IMR-90 (cell line): ENCODE measurements around the gene FST. TPM values are rescaled to one million over a fixed set of nuclear protein-coding genes. Genes with fewer than 3 reads are reported as not detected.

Experiments used
- ATAC-seq: fragments of 200-7000 bp; cut with Tn5 transposase; 2 replicates; pipeline ENCODE4 v1.9.1; 2020; ENCODE audit warnings: low read depth, mild to moderate bottlenecking, moderate library complexity
- BruUV-seq: library from RNA; stranded (reverse); fragments of 400-500 nt; replicated peaks from 2 replicates; lab custom pipeline; 2021; lab: Mats Ljungman, UMichigan
- CTCF ChIA-PET: fragments of 300-600 bp; formaldehyde crosslinking; extraction: SDS; loops from one replicate; lab custom pipeline; 2021; ENCODE audit warnings: antibody characterized with exemption; lab: Yijun Ruan, JAX
- POLR2A ChIA-PET: fragments of 300-600 bp; sonication (Branson Sonifier 250); formaldehyde crosslinking; loops from one replicate; lab custom pipeline; 2022; ENCODE audit warnings: antibody characterized with exemption; ENCODE audit not compliant: unreplicated experiment; lab: Charles Lee
- DNase-seq: peaks from one replicate; pipeline ENCODE4 v3.0.0; 2013
- H2AFZ ChIP-seq: replicated peaks from 2 replicates; pipeline ENCODE3; 2013; ENCODE audit warnings: low read length, mild to moderate bottlenecking; ENCODE audit not compliant: poor library complexity
- H2AK5ac ChIP-seq: 2 replicates; pipeline ENCODE4 v1.6.1; 2013; ENCODE audit warnings: low read depth, low read length, inconsistent platforms
- H2AK9ac ChIP-seq: replicated peaks from 2 replicates; pipeline ENCODE3; 2013; ENCODE audit warnings: mild to moderate bottlenecking, low read depth, low read length, moderate library complexity; ENCODE audit not compliant: poor library complexity
- H2BK120ac ChIP-seq: 2 replicates; pipeline ENCODE4 v1.6.1; 2013; ENCODE audit warnings: low read depth, low read length, inconsistent platforms
- H2BK15ac ChIP-seq: 3 replicates; pipeline ENCODE4 v1.6.1; 2013; ENCODE audit warnings: low read depth, low read length, inconsistent platforms
- H2BK20ac ChIP-seq: 2 replicates; pipeline ENCODE4 v1.6.1; 2013; ENCODE audit warnings: low read depth, mild to moderate bottlenecking, inconsistent platforms, low read length, moderate library complexity
- H2BK5ac ChIP-seq: 2 replicates; pipeline ENCODE4 v1.6.1; 2013; ENCODE audit warnings: mild to moderate bottlenecking, low read depth, low read length, inconsistent platforms; ENCODE audit not compliant: poor library complexity, severe bottlenecking
- H3K14ac ChIP-seq: replicated peaks from 2 replicates; pipeline ENCODE4 v1.6.1; 2013; ENCODE audit warnings: low read depth, low read length, inconsistent platforms
- H3K18ac ChIP-seq: 2 replicates; pipeline ENCODE4 v1.6.1; 2013; ENCODE audit warnings: low read depth, low read length, control low read depth
- H3K23ac ChIP-seq: 2 replicates; pipeline ENCODE4 v1.6.1; 2013; ENCODE audit warnings: low read depth, low read length, inconsistent platforms
- H3K27ac ChIP-seq: 2 replicates; pipeline ENCODE4 v1.5.1; 2013; ENCODE audit warnings: mild to moderate bottlenecking, control low read depth, low read length; ENCODE audit not compliant: insufficient read depth
- H3K27me3 ChIP-seq: 2 replicates; pipeline ENCODE4 v1.6.1; 2013; ENCODE audit warnings: low read length; ENCODE audit not compliant: control insufficient read depth, insufficient read depth
- H3K36me3 ChIP-seq: 2 replicates; pipeline ENCODE4 v1.6.1; 2013; ENCODE audit warnings: low read length, mixed read lengths; ENCODE audit not compliant: control insufficient read depth, insufficient read depth
- H3K4ac ChIP-seq: 2 replicates; pipeline ENCODE4 v1.6.1; 2013; ENCODE audit warnings: low read depth, low read length, inconsistent platforms
- H3K4me1 ChIP-seq: 2 replicates; pipeline ENCODE4 v1.6.1; 2013; ENCODE audit warnings: low read length, mixed read lengths; ENCODE audit not compliant: control insufficient read depth, insufficient read depth
- H3K4me2 ChIP-seq: 2 replicates; pipeline ENCODE4 v1.6.1; 2013; ENCODE audit warnings: low read depth, mild to moderate bottlenecking, control low read depth, low read length, moderate library complexity
- H3K4me3 ChIP-seq: 2 replicates; pipeline ENCODE4 v1.5.1; 2013; ENCODE audit warnings: low read depth, mild to moderate bottlenecking, control low read depth, low read length, moderate library complexity; ENCODE audit not compliant: insufficient read depth
- H3K56ac ChIP-seq: 2 replicates; pipeline ENCODE4 v1.6.1; 2013; ENCODE audit warnings: low read length, inconsistent platforms; ENCODE audit not compliant: insufficient read depth; ENCODE audit errors: extremely low read depth
- H3K79me1 ChIP-seq, 2 experiments: 2 replicates each; pipeline ENCODE4 v1.6.1; 2013; ENCODE audit warnings: low read length in 2 of 2, inconsistent platforms in 1 of 2, low read depth in 1 of 2
- H3K9ac ChIP-seq: 2 replicates; pipeline ENCODE4 v1.6.1; 2013; ENCODE audit warnings: low read depth, low read length, control low read depth
- H3K9me1 ChIP-seq: 2 replicates; pipeline ENCODE4 v1.6.1; 2013; ENCODE audit warnings: low read length, inconsistent platforms; ENCODE audit not compliant: insufficient read depth
- H3K9me3 ChIP-seq: 2 replicates; pipeline ENCODE4 v1.6.1; 2013; ENCODE audit warnings: low read length; ENCODE audit not compliant: control insufficient read depth, insufficient read depth
- H4K20me1 ChIP-seq: 2 replicates; pipeline ENCODE4 v1.6.1; 2013; ENCODE audit warnings: low read length, inconsistent platforms; ENCODE audit not compliant: insufficient read depth
- H4K5ac ChIP-seq: 2 replicates; pipeline ENCODE4 v1.6.1; 2013; ENCODE audit warnings: mild to moderate bottlenecking, low read depth, low read length, control low read depth
- H4K8ac ChIP-seq, 2 experiments: 2 replicates each; pipeline ENCODE4 v1.6.1; 2013; ENCODE audit warnings: low read depth in 2 of 2, low read length in 2 of 2, control low read depth in 1 of 2, inconsistent platforms in 1 of 2
- H4K91ac ChIP-seq: 2 replicates; pipeline ENCODE4 v1.6.1; 2013; ENCODE audit warnings: low read depth, low read length, inconsistent platforms; ENCODE audit not compliant: insufficient read depth
- BHLHE40 ChIP-seq: fragments of 150-350 bp; IDR thresholded peaks from 2 replicates; pipeline ENCODE4 v1.6.1; 2016; ENCODE audit warnings: mild to moderate bottlenecking, low read depth, low read length
- CHD1 ChIP-seq: IDR thresholded peaks from 2 replicates; pipeline ENCODE4 v1.6.1; 2012; ENCODE audit warnings: low read depth, low read length, improper control_type of control experiment
- ELK1 ChIP-seq: fragments of 150-350 bp; IDR thresholded peaks from 2 replicates; pipeline ENCODE4 v1.6.1; 2016; ENCODE audit warnings: low read depth, mild to moderate bottlenecking, low read length, moderate library complexity, borderline replicate concordance
- MAFK ChIP-seq: IDR thresholded peaks from 2 replicates; pipeline ENCODE4 v1.6.1; 2012; ENCODE audit warnings: low read depth, low read length, improper control_type of control experiment
- MAZ ChIP-seq: IDR thresholded peaks from 2 replicates; pipeline ENCODE4 v1.6.1; 2012; ENCODE audit warnings: low read depth, mild to moderate bottlenecking, low read length, improper control_type of control experiment, moderate library complexity, borderline replicate concordance
- MXI1 ChIP-seq: IDR thresholded peaks from 2 replicates; pipeline ENCODE4 v1.6.1; 2012; ENCODE audit warnings: low read depth, mild to moderate bottlenecking, low read length, moderate library complexity, borderline replicate concordance
- NFE2L2 ChIP-seq: fragments of 150-350 bp; IDR thresholded peaks from 2 replicates; pipeline ENCODE4 v1.6.1; 2016; ENCODE audit warnings: low read depth, mild to moderate bottlenecking, low read length
- RAD21 ChIP-seq: IDR thresholded peaks from 2 replicates; pipeline ENCODE4 v1.6.1; 2012; ENCODE audit warnings: low read length, improper control_type of control experiment
- RCOR1 ChIP-seq: IDR thresholded peaks from 2 replicates; pipeline ENCODE4 v1.6.1; 2012; ENCODE audit warnings: mild to moderate bottlenecking, low read length, improper control_type of control experiment; ENCODE audit not compliant: insufficient replicate concordance
- SMC3 ChIP-seq: fragments of 150-350 bp; IDR thresholded peaks from 2 replicates; pipeline ENCODE4 v1.6.1; 2016; ENCODE audit warnings: low read depth, mild to moderate bottlenecking, antibody characterized with exemption, low read length, moderate library complexity
- dilution Hi-C: fragments of 300-500 bp; cut with HindIII; formaldehyde crosslinking; loops from one replicate; pipeline ENCODE4 v1.14.3; 2018; ENCODE audit warnings: low sequenced_read_pairs; ENCODE audit not compliant: unreplicated experiment
- in situ Hi-C: fragments of 300-500 bp; cut with MboI; formaldehyde crosslinking; loops from 3 replicates; pipeline ENCODE4 v1.14.3; 2019; ENCODE audit warnings: low sequenced_read_pairs, inconsistent platforms, mixed read lengths
- intact Hi-C: fragments of 100-400 bp; cut with micrococcal nuclease; formaldehyde crosslinking; loops from 2 replicates; pipeline ENCODE4 v1.10.0; 2022
- polyA plus RNA-seq, 3 experiments: library from polyadenylated mRNA; depleted of rRNA; stranded (reverse); fragments of >200 nt; gene quantifications; 2 replicates each; pipeline ENCODE4 v1.2.3, GENCODE V29; 2012; ENCODE audit warnings: low replicate concordance in 1 of 3
- total RNA-seq: library from RNA; depleted of rRNA; stranded (reverse); fragments of >200 nt; gene quantifications from 2 replicates; pipeline ENCODE4 v1.2.3, GENCODE V29; 2012

FST gene
- total and polyA plus RNA-seq, 2 of the 4 experiments (the other 2 are of a cell fraction) = 141 to 195 TPM

GRCh38 chr5:53512539-53512938 lies 32.1 kb downstream of the FST start:
- no peak overlapping the region for H2AFZ ChIP-seq
- no peak overlapping the region for H3K4ac ChIP-seq
- H3K4me3 ChIP-seq = no peak overlapping the region
- no peak overlapping the region for H3K56ac ChIP-seq
- DNase-seq (no peak), ATAC-seq (no peak)
- dilution Hi-C loops (no loop called here), intact Hi-C loops (no loop called here), in situ Hi-C loops (no loop called here)
- H3K27me3 ChIP-seq = no peaks in the 10 kb centered on the region; the same call in 1 of the 2 replicates
- TF ChIP-seq BHLHE40 = no peak
- no peak for TF ChIP-seq RCOR1
- TF ChIP-seq CHD1 = no peak
- TF ChIP-seq MXI1 = no peak
- no peak for TF ChIP-seq MAFK
- TF ChIP-seq SMC3 = no peak
- no peak for TF ChIP-seq RAD21
- TF ChIP-seq ELK1 = no peak
- no peak for TF ChIP-seq NFE2L2
- TF ChIP-seq MAZ = no peak
- H2BK5ac ChIP-seq = no peak overlapping the region
- CTCF ChIA-PET = no interaction called here
- H3K4me2 ChIP-seq = no peak overlapping the region
- POLR2A ChIA-PET = no interaction called here
- no peak overlapping the region for H4K5ac ChIP-seq
- H3K36me3 ChIP-seq = no peaks in the 10 kb centered on the region
- no peak overlapping the region for H3K9ac ChIP-seq
- no peaks in the 10 kb centered on the region for H3K79me1 ChIP-seq
- no peak overlapping the region for H2BK20ac ChIP-seq
- H2AK5ac ChIP-seq = no peak overlapping the region
- no peak overlapping the region for H3K27ac ChIP-seq
- no peak overlapping the region; the same call in 1 of the 2 replicates for H3K14ac ChIP-seq
- H4K8ac ChIP-seq = no peak overlapping the region
- BruUV-seq = no TSS peak
- no peak overlapping the region for H2BK120ac ChIP-seq
- no peak overlapping the region for H2BK15ac ChIP-seq
- H4K91ac ChIP-seq = no peak overlapping the region
- H3K18ac ChIP-seq = no peak overlapping the region
- H2AK9ac ChIP-seq = no peak overlapping the region
- H3K9me1 ChIP-seq = no peaks in the 10 kb centered on the region
- no peaks in the 10 kb centered on the region for H3K4me1 ChIP-seq
- peaks cover 8% of the 10 kb centered on the region for H3K9me3 ChIP-seq
- no peak overlapping the region for H3K23ac ChIP-seq
- H4K20me1 ChIP-seq = no peaks in the 10 kb centered on the region
